ENCODE measurements around the gene SIGLEC7.
"Not testable (repeated sequence)": the region's sequence is repeated elsewhere in the genome, so short reads cannot be mapped to it uniquely, and the experiment has no call there.

DNA sequence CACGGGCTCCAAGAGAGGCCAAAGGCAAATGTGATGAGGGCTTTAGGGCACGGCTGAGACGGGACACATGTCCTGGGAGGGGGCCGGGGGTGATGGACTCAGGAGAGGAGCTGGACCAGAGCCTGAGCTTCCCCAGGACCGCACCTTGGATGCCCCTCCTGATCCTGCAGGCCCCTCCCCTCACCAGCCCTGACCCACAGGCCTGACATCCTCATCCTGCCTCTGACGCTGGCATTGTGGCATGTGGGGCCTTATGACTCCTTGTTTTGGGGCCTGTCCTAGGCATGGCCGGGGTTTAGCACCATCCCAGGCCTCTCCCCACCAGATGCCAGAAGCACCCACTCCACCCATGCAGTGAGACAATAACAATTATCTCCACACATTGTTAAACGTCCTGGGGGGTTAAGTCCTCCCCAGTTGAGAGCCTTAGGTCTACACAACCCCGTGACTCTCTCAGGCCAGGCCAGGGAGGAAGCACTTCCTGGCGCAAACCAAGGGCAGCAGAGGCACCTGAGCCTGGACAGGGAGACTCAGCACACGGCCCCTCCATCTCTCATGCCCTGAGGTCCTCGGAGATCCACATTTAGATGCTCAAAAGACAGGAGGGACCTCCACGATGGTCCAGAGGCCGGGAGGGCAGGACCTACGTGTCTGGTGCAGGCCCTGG, 841 bp downstream of the SIGLEC7 start:
- TF ChIP-seq, protein P1, sequence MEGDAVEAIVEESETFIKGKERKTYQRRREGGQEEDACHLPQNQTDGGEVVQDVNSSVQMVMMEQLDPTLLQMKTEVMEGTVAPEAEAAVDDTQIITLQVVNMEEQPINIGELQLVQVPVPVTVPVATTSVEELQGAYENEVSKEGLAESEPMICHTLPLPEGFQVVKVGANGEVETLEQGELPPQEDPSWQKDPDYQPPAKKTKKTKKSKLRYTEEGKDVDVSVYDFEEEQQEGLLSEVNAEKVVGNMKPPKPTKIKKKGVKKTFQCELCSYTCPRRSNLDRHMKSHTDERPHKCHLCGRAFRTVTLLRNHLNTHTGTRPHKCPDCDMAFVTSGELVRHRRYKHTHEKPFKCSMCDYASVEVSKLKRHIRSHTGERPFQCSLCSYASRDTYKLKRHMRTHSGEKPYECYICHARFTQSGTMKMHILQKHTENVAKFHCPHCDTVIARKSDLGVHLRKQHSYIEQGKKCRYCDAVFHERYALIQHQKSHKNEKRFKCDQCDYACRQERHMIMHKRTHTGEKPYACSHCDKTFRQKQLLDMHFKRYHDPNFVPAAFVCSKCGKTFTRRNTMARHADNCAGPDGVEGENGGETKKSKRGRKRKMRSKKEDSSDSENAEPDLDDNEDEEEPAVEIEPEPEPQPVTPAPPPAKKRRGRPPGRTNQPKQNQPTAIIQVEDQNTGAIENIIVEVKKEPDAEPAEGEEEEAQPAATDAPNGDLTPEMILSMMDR (IDR thresholded peaks at IDR 0.05) = not testable (repeated sequence)
- not testable (repeated sequence) for TF ChIP-seq EZH2, EZH2phosphoT487 (IDR thresholded peaks at IDR 0.05)
